NCI-H1092 treated with DMSO at 0.1 percent for 48 hours (cell line): ENCODE results near the gene NT5DC2.

Experiments used
- DNase-seq: peaks from one replicate; lab custom pipeline; 2025; lab: John Stamatoyannopoulos, UW

NT5DC2 gene

DNA sequence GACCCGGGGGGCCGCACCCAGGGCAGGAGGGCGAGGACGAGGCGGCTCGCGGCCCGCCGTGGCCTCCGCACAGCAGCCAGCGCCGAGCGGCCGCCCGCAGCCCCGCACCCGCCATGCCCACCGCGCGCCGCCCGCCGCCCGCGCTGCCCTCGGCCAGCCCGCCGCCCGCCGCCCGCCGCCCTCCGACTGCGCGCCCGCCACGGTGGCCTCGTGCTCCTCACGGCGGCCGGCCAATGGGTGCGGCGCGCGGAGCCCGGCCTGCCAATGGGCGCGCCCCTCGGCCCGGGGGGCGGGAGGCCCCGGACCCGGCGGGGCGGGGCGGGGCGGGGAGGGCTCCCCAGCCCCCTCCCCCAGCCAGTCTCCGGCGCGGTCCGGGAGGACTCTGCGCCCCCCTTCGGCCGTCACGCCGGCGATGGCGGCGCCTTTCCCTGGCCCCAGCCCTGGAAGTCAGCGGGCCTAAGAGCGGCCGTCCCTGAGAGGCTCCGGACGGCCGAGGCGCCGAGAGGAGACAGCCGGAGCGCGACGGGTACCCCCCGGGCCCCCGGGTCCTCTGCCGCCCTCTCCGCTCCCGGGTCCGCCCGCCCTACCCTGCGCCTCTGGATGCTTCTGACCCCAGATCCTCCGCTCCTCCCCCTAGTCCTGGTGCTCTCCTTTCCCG lies at the start of gene NT5DC2:
NT5DC2 (minus strand) TSS at position 235 of the 658 bp plus-strand sequence; CDS start at position 115, 120 bp downstream.
- peak; percentile 45 for DNase-seq

DNA sequence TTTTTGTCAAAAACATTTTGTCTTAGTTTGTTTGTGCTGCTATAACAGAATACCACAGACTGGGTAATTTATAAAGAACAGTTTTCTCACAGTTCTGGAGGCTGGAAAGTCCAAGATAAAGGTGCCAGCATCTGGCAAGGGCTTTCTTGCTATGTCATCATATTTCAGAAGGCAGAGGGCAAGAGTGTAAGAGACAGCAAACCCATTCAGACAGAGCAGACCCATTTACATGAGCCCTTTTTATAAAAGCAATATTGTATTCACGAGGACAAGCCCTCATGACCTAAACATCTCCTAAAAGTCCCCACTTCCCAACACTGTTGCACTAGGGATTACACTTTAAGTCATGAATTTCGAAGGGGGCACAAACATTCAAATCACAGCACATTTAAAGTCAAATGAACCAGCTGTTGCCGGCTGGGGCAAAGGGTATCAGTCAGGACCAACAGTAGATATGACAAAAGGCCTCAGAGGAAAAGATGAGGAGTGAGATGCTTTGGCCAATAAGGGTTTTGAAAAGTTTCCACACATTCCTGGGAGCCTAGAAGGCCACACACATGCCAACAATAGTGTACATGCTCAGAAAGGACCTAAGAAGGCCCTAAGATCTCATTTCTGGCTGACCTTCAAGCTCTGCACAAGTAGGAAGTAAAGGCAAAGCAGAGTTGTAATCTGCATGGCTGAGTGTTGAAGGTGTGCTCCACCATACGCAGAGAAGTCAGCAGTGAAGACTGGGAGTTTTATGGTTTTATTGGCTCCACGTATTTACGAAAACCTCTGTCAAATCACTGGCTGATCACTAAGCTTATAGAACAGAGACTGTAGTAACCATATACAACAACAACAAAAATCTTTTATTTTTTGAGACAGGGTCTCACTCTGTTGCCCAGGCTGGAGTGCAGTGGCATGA lies 40.7 kb upstream of the NT5DC2 start:
- no peak for DNase-seq

DNA sequence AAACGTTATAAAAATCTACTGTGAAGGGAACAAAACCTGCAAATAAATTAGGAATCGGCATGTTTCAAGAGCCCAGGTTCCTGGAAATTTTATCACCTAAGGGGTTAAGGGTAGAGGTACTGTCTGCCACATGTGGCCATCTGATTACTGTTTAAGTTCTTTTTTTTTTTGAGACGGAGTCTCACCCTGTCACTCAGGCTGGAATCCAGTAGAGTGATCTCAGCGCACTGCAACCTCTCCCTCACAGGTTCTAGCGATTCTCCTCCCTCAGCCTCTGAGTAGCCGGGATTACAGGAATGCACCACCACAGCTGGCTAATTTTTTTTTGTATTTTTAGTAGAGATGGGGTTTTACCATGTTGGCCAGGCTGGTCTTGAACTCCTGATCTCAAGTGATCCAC lies 38.6 kb upstream of the NT5DC2 start:
- no peak for DNase-seq

DNA sequence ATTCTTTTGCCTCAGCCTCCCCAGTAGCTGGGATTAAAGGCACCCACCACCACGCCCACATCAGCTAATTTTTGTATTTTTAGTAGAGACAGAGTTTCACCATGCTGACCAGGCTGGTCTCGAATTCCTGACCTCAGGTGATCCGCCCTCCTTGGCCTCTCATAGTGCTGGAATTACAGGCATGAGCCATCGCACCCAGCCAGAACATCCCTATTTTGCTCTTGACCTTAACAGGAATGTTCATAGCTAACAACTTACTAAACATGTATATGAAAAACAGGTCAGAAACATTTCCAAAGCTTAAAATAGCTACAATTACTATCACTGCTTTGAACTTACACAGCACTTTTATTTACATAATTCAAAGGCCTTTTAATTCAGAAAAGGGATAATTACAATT lies 36.4 kb upstream of the NT5DC2 start:
- no peak for DNase-seq

DNA sequence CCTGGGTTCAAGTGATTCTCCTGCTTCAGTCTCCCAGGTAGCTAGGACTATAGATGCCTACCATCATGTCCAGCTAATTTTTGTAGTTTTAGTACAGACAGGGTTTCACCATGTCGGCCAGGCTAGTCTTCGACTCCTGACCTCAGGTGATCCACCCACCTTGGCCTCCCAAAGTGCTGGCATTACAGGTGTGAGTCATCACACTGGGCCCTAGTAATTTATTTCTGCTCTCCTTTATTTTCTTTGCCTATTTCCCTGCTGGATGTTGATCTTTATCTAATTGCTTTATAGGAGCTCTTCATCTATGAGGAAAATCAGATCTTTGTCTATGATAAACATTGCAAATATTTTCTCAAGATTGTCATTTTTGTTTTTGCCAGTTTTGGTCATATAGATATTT lies 34.4 kb upstream of the NT5DC2 start:
- DNase-seq = no peak

DNA sequence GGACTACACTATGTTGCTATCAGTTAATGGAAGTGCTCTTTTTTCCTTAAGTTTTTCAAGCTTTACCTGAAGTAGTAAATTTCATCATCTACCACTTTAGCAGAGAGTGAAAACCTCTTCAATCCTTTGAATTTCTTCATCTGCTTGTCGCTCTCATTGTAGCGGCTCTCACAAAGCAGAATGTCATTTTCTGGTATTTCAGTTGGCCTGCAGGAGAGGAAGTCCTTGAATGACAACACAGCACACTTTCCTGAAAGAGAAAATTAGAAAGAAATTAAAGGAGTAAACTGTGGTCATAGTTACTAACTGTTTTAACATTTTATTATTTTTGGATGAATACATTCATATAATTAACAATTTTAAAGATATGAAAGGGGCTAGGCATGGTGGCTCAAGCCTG lies 30.3 kb upstream of the NT5DC2 start:
- DNase-seq = no peak

DNA sequence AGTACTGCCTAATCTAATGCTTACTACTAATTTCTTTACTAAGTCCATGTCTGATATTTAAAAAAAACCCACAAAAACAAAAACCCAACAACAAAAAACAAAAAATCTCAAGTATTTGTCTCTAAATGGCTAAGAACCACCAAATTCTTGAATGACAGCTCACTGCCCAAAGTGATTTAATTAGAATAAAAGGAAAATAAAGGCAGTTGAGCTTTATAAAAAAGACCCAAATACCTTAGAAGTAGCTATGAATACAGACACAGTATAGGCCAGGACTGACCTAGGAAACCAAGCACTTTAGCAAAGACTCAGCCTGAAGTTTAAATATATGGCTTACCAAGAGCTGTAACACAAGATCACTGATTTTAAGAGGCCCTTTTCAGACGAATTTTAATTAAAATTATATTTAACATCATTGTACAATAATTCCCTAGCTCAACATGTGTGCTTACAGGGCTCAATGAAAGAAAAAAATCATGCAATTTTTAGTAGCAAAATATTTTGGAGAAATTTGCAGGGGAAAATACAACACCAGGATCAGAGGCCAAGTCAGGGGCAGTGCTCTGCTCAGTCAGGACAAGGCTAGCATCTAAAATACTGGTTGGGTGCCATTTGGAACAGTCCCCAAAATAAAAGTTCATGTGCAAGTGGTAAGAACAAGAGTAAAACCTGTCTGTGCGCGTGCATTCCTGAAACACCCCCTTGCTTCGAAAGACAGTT lies 27.5 kb upstream of the NT5DC2 start:
- DNase-seq = no peak

DNA sequence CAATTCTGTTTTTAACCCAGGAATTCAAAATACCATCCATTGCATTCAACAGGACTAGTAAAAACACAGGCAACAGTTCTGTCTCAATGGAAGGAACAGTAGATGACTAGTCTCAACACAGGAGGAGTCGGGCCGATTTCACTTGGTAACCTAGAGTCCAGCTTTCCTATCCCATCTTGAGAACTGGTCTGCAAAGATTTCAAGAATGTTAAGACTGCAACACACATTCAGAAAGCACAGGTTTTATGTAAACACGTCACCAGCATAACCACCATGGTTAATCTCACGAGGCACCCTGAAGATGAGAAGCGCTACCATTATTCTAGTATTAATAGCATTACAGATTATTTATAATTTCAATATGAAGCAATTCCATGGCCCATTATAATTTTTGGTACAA lies 24.8 kb upstream of the NT5DC2 start:
- DNase-seq = no peak

DNA sequence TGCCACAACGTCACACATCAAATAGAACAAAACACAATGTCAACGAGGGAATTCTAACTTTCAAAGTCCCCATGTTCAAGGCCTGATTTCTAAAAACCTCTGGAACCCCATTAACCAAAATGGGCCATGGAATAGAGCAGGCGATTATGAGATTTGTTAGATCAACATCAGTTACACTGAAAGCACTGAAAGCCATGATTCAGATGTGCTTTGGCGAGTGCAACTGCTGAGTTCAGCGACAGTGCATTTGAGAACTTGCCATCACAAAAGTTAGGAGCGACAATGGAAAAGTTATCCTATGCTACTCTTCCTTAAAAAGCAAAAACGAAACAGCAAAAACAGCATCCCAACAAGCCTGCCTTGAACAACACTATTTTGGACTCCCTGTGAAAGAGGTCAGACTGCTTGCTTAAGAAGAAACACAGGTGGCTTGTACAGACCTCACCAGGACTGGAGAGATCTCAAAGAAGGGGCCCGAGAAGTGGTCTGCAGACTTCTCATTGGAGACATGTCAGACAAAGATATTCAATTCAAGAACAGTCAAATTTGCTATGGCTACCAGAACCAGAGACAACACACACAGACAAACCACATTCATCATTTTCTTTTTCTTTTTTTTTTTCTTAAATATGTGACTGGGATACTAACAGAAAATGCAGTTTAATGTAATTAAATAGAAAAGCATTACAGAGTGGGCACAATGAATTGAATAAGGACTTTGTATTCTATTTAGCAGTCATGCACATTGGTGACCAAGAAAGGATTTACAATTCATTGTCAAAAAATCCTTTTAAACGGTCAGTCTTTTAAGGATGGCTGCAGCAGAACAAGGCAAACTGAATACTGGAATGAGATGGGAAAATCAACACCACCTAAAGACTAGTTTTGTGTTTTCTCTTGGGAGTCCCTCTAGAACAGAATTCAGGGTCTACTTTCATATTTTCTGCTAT lies 23.6 kb upstream of the NT5DC2 start:
- DNase-seq = no peak

DNA sequence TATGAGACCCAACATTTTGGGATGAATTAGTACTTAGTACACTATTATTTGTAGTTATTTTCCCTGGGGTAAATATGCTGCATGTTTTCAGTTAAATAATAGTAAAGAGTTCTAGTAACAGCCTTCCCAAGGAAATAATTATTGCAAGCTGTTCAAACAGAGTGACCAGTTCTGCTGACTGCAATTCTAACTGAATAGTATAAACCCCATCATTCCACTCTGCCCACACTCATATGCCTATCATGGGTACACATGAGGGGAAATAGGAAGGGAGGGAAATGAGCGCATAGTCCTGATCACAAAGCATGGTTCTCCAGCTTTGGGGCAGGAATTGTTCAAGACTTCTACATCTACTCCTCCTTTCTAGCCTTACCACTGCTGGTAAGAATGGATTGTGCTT lies 21.4 kb upstream of the NT5DC2 start:
- no peak for DNase-seq

DNA sequence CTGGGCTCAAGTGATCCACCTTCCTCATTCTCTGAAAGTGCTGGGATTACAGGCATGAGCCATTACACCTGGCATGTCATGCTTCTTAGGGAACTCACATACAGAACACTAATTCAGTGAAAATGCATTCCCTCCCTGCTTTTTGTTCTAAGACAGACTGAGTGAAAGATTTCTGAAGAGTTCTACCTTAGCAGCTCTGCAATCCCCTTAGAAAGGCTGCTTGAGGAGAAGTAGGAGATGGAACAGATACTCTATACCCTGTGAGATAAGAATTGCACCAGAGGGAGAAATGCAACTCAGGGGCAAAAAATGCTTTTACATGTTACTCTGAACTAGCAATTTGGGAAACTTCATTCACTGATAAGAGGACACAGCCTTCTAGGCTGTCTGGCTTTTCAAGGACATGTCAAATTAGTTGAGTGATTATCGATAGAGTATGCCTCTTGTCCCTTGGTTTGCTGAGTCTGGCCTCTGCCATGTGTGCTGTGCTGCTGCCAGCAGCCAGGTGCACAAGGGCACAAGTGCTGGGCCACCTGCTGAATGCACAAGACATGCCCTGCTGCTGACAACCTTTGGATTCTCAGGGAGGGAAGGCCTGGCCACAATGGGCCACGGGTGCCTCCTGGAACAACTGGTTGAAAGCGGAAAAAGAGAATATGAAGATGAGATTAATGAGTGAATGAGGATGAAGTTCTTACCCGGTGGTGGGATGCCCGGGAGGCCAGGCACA lies 20.5 kb upstream of the NT5DC2 start:
- DNase-seq = peak; percentile 8

DNA sequence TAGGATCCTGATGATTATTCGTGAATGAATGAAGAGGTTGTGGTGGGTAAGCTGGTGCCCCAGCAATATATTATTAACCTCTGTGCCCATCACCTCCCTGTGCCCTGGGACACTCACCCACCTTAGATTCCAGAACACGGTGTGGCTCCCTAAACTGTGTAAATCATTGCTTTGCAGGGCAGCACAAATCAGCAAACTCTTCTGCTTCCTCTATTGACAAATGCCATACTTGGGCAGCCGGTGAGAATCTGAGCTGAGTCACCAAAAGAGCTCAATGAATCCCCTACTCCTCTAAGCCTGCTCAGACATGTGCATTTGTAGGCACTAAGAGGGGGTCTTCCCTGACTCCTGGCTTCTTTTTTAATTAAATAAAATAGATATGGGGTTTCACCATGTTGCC lies 18.4 kb upstream of the NT5DC2 start:
- DNase-seq = no peak

DNA sequence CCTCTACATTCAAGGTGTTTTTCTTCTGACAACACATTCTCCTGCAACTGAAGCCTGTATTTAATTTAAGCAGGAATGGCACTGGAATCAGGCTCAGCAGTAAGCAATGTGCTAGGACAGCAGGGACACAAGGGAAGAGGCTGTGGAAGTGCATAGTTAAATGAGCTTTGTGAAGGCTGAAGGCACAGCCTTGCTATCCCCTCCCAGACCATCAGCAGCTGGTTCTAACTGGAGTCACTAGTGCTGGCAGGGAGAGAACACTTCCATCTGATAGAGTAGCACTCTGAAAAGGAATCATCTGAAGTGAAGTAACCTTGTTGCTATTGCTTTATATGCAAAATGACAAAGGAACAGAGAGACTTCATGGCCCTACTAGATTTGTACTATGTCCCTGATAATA lies 17.5 kb upstream of the NT5DC2 start:
- DNase-seq = no peak

DNA sequence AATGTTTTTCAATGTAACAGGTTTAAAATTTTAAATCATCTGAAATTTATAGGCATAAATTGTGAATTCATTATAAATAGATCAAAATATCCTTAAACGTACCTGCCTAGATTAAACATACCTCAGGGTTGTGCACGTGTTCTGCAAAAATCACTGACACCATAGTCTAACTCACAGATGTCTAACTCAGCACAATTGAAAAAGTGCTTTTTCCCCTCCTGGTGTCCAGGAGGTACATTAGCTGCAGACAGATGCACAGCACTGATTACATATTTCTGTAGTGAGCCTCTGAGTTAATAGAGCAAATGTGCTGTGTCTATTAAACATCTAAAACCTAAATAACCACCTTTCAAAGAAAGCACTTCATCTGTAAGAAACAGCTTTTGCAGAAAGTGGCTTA lies 13.5 kb upstream of the NT5DC2 start:
- no peak for DNase-seq

DNA sequence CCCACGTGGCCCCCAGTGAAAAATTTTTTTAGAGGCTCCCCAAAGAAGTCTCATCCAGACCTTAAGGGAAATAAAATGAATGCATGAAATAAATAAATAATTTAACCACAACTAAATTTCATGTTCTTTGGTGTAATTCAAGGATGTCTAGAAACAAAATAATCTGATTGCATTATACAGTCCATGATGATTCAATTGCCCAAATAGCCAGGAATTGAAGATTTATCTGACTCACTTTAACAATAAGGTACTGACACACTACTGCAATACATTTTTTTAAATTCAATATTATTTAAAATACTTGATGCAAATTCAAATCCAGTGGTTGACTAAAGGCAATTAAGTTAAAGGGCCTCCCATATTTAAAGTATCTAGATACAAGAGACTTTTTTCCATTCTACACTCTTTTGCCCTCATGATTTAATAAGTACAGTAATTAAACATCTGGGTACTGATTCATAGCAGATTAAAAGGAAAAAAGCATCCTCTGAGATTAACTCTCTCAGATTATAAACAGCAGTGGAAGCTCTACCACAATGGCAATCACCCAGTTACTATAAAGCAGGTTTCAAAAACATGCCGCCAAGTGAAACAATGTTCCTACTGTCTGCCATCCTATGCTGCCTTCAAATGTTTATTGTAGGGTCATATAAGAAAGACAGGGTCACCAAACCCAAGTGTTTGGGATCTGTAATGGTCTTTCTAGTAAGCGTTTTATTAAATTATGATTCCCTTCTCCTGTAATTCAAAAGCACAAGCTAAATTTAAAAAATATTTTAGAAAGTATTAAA lies 12.6 kb upstream of the NT5DC2 start:
- DNase-seq = no peak

DNA sequence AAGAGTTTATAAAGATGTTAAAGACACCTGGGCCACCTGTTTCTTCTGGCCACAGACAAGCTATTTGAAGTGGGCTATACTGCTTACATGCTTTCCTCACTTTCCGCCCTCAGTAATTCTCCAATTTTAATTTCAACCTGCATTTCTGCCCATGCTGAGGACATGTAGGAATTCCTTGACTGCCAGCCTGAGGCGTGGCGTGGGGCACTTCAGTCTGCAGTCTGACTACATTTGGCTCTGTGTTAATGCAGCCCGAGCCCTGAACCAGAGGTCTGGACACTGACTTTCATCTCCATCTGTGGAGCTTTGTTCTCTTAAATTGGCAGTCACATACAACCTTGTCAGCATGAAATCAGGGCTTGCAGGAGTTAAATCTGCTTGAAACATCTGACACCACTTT lies 11.3 kb upstream of the NT5DC2 start:
- no peak for DNase-seq

DNA sequence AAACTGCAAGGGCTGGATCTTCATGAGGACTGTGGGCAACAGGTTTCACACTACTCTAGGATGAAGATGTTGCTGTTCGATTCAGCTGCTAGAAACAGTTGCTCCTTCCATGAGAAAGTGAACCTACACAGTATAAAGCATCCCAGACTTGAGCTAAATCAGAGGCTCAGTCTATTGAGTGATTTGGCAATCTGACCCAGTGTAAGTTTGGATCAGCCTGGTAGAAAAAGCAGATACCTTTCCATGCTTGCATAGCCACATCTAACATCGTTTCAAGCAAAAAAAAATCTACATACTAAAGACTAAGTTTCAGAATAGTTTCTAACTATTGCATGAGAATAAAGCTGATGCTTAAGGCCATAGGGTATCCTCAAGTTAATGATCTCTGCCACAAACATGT lies 7.4 kb upstream of the NT5DC2 start:
- DNase-seq = no peak

DNA sequence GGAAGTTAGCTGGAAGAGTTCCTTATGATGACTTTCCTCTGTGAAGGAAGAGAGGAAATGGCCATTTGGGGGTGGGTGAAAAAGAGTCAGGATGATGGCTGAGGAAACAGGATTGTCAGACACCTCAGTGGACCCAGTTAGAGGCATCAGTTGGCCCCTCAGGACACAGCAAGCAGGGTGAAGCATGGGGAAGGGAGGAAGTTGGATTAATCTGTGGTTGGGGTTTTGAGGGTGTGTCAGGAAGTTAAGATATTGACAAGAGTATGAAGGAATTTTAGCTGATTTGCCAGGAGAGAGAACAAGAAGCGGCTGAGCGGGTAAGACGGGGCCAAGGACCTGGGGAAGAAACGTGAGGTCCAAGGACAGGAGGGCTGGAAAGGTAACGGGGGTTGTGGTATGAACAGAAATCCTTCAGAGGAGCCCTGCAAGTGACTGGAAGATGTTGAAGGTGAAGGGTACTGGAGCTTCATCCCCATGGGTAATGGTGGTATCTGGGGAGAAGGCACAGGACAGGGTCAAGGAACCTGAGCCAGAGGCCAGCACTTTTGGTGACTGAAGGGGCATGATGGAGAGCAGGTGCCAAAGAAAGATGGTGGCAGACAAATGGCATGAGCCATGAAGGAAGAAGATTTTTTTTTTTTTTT lies 5.5 kb upstream of the NT5DC2 start:
- no peak for DNase-seq

DNA sequence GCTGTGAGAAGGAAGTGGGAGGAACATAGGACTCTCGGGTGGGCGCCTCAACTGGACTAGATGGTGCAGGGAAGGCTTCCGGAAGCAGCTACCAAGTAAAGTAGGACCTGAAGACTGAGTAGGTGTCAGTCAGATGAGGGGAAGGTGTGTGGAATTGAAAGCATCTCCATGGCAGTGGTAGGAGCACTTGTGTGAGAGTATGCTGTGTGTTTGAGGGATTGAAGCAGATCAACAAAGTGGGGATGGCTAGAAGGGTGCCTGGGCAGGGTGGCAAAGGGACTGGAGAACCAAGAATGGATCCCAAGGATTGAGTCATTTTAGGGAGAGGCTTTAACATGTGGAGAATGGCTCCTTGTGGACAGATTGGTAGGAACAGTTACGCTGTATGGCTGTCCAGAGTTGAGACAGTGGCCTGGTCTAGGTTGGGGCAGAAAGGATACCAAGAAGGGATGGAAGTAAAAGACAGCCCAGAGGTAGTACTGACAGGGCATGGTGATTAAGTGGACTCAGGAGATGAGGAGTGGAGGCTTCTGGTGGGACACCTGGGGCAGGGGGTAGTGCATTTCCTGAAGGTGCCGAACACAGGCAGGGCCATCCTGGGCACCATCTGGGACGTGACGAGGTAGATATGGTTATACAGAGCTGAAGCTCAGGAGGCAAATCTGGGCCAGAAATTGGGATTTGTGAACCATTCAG lies 4.2 kb upstream of the NT5DC2 start:
- no peak for DNase-seq
